GM12891 (cell line): ENCODE measurements around the gene PTGIS.

ENCODE experiments used
- PAX5 ChIP-seq: IDR thresholded peaks from 2 replicates; pipeline ENCODE4 v1.6.1; 2011; ENCODE audit warnings: low read length, moderate library complexity, mild to moderate bottlenecking; ENCODE audit not compliant: insufficient read depth, severe bottlenecking
- POLR2A ChIP-seq: IDR thresholded peaks from 2 replicates; pipeline ENCODE4 v1.6.1; 2011; ENCODE audit warnings: low read depth, low read length, control low read depth
- POLR2AphosphoS5 ChIP-seq: IDR thresholded peaks from 2 replicates; pipeline ENCODE4 v1.6.1; 2011; ENCODE audit warnings: low read depth, low read length, control low read depth
- POU2F2 ChIP-seq: IDR thresholded peaks from 2 replicates; pipeline ENCODE4 v1.6.1; 2011; ENCODE audit warnings: low read depth, mild to moderate bottlenecking, control low read depth, low read length, moderate library complexity
- SPI1 ChIP-seq: IDR thresholded peaks from 2 replicates; pipeline ENCODE4 v1.6.1; 2011; ENCODE audit warnings: low read depth, low read length, control low read depth
- TAF1 ChIP-seq: IDR thresholded peaks from 2 replicates; pipeline ENCODE4 v1.6.1; 2011; ENCODE audit warnings: low read depth, low read length, control low read depth

- no peak for TF ChIP-seq POLR2AphosphoS5
- TF ChIP-seq TAF1: no peak
- TF ChIP-seq POLR2A: no peak
- TF ChIP-seq SPI1: no peak
- TF ChIP-seq POU2F2: no peak
- TF ChIP-seq PAX5: no peak
Measured at GRCh38 chr20:49475292-49476015, 92.5 kb downstream of the PTGIS start.
